GM18907 (cell line): Measurements from ENCODE around the gene RAB9A.
A peak's percentile ranks its signal among the peaks of the same experiment; 100 is the strongest.
"Not testable (repeated sequence)": the region's sequence is repeated elsewhere in the genome, so short reads cannot be mapped to it uniquely, and the experiment has no call there.

Experiments
- ATAC-seq: cut with Tn5 transposase; IDR thresholded peaks from one replicate; pipeline ENCODE4 v1.9.1; 2021; ENCODE audit warnings: mild to moderate bottlenecking, moderate library complexity; ENCODE audit not compliant: unreplicated experiment

RAB9A gene, protein sequence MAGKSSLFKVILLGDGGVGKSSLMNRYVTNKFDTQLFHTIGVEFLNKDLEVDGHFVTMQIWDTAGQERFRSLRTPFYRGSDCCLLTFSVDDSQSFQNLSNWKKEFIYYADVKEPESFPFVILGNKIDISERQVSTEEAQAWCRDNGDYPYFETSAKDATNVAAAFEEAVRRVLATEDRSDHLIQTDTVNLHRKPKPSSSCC

DNA sequence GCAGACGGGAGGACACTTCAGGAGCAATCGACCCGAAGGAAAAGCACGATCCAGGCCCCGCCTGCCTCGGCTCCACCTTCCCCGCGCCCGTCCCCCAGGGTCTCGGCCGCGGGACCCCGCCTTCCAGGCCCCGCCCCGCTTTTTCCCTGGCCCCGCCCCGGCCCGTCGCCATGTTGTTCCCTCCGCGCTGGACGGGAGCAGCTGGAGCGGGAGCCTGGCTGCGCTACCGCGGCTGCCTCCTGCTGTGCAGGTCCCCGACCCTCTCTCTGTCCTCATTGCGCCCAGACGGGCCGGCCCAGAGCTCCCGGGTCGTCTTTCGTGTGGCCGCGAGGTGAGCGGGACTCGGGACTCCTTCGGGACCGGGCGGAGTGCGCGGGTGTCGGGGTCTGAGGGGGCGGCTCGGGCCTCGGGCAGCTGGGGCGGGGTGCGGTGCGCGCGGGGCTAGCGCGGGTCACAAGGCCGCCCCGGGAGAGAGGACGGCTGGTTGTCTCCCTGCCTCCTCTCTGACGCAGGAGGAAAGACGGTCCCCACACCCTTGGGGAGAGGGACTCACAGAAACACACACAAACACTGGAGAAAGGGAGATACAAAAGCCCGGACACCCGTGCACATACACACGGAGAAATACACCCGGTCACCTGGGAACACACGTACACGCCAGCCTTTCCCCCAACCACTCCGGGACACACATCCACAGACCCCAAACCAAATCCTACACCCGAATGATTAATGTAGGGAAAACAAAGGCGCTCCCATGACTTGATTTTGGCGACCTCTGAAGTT, at the start of gene RAB9A:
Gene RAB9A, plus strand, starts transcription at position 171 of the 783 bp plus-strand sequence. CDS start 19,619 bp downstream, outside the sequence.
- ATAC-seq: peak; percentile 73

GRCh38 chrX:13641684-13642083, 47.2 kb upstream of the RAB9A start:
- not testable (repeated sequence) for ATAC-seq

- no peak for ATAC-seq
Measured at GRCh38 chrX:13645464-13646153, 43.3 kb upstream of the RAB9A start.

- no peak for ATAC-seq
Measured at GRCh38 chrX:13646154-13646549, 42.8 kb upstream of the RAB9A start.

DNA sequence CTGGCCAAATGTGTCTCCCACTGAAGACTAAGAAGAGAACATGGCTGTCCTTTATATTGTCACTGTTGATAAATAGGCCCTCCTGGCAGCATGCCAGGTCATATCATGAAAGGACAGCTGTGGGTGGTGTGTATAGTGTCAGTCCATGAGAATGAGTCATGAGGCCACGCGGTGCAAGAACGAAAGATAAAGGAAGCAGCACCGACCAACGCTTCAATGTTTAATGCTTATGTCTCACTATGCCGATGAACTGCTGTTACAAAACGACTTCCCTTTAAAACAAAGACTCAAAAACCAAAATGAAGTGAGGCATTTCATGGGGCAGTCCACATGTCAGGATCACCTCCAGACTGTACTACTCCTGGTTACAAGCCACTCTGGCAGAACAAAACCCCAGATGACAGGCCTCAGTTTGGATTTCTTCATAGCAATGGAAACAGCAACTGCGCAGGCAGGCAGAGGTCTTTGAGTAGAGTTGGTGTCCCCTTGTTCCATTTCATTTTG, 41.2 kb upstream of the RAB9A start:
- no peak for ATAC-seq

DNA sequence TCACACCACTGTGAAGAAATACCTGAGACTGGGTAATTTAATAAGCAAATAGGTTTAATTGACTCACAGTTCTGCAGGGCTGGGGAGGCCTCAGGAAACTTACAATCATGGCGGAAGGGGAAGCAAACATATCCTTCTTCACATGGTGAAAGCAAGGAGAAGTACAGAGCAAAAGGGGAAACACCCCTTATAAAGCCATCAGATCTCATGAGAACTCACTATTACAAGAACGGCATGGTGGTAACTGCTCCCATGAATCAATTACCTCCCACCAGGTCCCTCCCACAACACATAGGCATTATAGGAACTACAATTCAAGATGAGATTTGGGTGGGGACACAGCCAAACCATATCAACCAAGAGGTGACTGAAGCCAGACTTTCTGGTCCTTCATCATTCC, 40.6 kb upstream of the RAB9A start:
- not testable (repeated sequence) for ATAC-seq

GRCh38 chrX:13649838-13650237, 39.1 kb upstream of the RAB9A start:
- no peak for ATAC-seq

- no peak for ATAC-seq
Measured at GRCh38 chrX:13650318-13650717, 38.6 kb upstream of the RAB9A start.

- ATAC-seq: no peak
Measured at GRCh38 chrX:13651150-13651549, 37.8 kb upstream of the RAB9A start.

DNA sequence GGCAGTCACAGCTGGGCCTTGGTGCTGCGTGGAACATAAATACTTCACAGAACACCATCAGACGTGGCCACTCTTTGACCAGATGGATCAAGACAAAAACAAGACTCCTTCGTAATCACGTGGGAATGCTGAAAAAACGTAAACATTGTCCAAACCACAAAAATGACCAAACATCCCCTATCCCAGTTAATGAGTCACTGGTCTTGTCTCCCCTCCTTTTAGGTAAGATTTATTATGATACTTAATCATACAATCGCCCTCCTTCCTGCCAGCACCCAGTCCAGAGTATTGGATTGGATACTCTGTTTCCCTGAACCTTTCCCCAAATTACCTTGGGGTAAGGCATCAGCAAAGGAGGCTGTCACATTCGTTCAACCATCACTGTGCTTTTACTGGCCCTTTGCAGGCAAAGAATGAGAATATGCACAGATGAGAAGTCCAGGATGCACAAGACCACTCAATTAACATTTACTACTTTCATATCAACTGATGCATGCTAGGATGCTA, 36.6 kb upstream of the RAB9A start:
- peak; percentile 1 for ATAC-seq

DNA sequence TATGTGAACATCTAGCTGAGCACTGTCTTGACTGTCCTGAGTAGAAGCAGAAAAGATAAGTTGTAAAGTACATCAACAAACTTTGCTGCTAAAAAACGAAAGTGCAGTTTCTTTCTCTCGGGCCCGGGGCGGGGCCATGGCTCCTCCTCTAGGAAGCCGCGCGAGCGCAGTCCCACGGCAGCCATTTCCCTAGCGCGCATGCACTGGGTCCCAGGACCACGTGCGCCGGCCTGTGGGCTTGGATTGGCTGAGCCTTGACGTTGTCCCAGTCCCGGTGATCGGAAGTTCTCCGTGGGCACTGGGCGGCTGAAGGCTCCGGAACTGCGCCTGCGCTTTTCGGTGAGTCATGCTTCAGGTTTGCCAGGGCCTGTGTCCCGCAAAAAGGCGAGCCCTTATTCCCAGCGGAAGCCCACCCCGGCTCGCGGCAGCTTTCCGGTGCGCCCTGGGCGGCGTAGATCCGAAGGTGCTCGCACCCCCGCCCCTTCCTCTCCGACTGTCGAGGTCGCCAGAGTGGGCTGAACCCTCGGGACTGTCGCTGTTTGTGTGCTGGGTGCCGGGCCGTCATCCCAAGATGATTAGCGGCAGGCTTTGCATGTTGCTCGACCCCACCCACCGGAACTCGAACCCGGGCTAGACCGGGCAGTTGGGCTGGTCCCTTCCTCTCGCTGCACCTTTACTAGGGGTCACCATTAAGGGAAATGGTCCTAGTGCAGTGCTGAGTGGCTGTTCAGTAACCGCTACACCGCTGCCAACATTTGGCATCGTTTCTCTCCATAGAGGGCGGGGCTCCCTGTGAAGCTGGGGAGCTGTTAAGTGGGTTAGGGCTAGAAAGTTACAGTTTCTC, 35.9 kb upstream of the RAB9A start, which contains the start of gene TCEANC:
Gene TCEANC, plus strand, starts transcription at position 292 of the 844 bp plus-strand sequence. CDS start 9,368 bp downstream, outside the sequence.
- ATAC-seq: peak; percentile 96

- ATAC-seq: no peak
Measured at GRCh38 chrX:13654116-13654515, 34.8 kb upstream of the RAB9A start.

DNA sequence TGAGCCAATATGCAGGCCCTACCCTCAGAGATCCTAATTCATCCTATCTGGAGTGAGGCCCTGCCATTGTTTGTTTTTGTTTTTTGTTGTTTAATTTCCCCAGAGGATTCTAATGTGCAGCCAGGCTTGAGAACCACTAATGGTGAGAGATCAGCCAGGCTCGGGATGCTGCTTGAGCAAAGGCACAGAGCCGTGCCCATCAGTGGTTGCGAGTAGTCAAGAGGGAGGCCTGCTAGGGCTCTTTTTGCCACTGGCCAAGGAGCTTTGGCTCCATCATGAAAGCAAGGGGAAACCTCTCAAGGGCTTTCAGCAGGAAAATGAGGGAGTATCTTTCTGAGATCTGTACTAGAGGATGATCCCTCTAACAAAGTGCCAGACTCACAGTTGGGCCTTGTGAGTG, 33.3 kb upstream of the RAB9A start:
- ATAC-seq: no peak

GRCh38 chrX:13658602-13659001, 30.3 kb upstream of the RAB9A start:
- no peak for ATAC-seq

GRCh38 chrX:13659063-13659462, 29.9 kb upstream of the RAB9A start:
- ATAC-seq: no peak

DNA sequence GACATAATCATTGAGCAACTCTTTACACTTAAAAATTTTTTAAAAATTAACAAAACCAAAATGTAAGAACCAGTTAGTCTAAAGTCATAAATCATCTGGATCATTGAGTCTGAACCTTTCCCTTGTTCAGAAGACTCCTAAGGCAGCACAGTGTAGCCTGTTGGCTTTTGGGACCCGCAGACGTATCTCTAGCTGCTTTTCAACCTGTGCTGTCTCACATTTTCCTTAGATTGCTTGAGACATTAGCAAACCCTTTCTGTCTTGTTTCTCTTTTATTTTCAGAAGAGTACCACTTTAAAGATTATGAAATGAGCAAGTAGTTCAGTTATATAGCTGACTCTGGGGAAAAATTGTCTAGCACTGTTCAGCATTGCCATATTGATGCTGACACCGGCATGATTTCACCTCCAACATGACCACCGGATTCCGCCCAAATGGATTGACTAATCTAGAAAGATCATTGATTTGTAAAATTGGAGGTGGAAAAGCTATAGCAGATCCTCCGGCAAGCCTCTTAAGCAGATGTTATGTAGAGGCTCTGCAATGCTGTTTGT, 27.1 kb upstream of the RAB9A start:
- ATAC-seq: no peak

GRCh38 chrX:13662355-13662791, 26.6 kb upstream of the RAB9A start:
- ATAC-seq: no peak

- ATAC-seq: no peak
Measured at GRCh38 chrX:13664020-13664419, 24.9 kb upstream of the RAB9A start.

GRCh38 chrX:13666836-13667235, 22.1 kb upstream of the RAB9A start:
- no peak for ATAC-seq

- ATAC-seq: no peak
Measured at GRCh38 chrX:13667919-13668318, 21.0 kb upstream of the RAB9A start.
